ENCODE data around the gene NRG3.

NRG3 gene

GRCh38 chr10:81963606-81964005 lies 88.6 kb downstream of the NRG3 start:
- Histone ChIP-seq H3K27ac (ENCODE audit: low read depth, low read length) (no peak overlapping the region), H3K4me3 (ENCODE audit: low read depth in 1 of 2, low read length in 2 of 2) (no peak overlapping the region), H3K27me3 (ENCODE audit: control insufficient read depth in 1 of 2, insufficient read depth in 2 of 2, low read length in 2 of 2) (no peaks in the 10 kb centered on the region), H3K9me3 (ENCODE audit: low read length) (no peaks in the 10 kb centered on the region), H3K9ac (ENCODE audit: low read length) (no peak overlapping the region), H3K36me3 (ENCODE audit: insufficient read depth, low read length) (no peaks in the 10 kb centered on the region), H3K4me1 (ENCODE audit: insufficient read depth, low read length) (no peaks in the 10 kb centered on the region)

- Histone ChIP-seq H3K36me3 (ENCODE audit: insufficient read depth, low read length) (no peaks in the 10 kb centered on the region), H3K27me3 (ENCODE audit: control insufficient read depth in 1 of 2, insufficient read depth in 2 of 2, low read length in 2 of 2) (no peaks in the 10 kb centered on the region), H3K27ac (ENCODE audit: low read depth, low read length) (no peak overlapping the region), H3K9me3 (ENCODE audit: low read length) (no peaks in the 10 kb centered on the region), H3K4me1 (ENCODE audit: insufficient read depth, low read length) (no peaks in the 10 kb centered on the region), H3K9ac (ENCODE audit: low read length) (no peak overlapping the region), H3K4me3 (ENCODE audit: low read depth in 1 of 2, low read length in 2 of 2) (no peak overlapping the region)
These were observed 92.7 kb downstream of the NRG3 start for GRCh38 chr10:81967716-81968115.

GRCh38 chr10:81969136-81969535 lies 94.1 kb downstream of the NRG3 start:
- no peaks in the 10 kb centered on the region for H3K36me3 ChIP-seq (ENCODE audit: insufficient read depth, low read length)
- H3K9ac ChIP-seq (ENCODE audit: low read length): no peak overlapping the region
- no peak overlapping the region for H3K4me3 ChIP-seq (ENCODE audit: low read depth in 1 of 2, low read length in 2 of 2)
- no peak overlapping the region for H3K27ac ChIP-seq (ENCODE audit: low read depth, low read length)
- H3K4me1 ChIP-seq (ENCODE audit: insufficient read depth, low read length): no peaks in the 10 kb centered on the region
- no peaks in the 10 kb centered on the region for H3K9me3 ChIP-seq (ENCODE audit: low read length)
- no peaks in the 10 kb centered on the region for H3K27me3 ChIP-seq (ENCODE audit: control insufficient read depth in 1 of 2, insufficient read depth in 2 of 2, low read length in 2 of 2)

DNA sequence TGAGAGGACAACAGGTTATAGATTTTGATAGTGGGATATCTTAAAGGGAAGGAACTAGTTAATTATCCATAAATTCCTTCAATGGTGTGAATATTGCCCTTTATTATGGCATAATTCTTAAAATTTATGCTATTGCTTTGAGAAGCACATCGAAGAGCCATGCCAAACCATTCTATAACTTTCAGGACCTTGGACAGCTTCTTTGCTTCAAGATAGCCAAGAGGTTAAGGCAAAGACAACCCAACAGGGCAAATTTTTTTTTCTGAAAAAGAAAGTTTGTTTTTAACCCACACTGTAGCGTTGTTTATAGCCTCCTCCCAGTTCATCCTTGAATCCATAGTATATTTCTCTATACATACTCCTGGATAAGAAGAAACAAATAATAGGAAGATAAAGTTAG lies 103.2 kb downstream of the NRG3 start:
- Histone ChIP-seq H3K4me1 (ENCODE audit: insufficient read depth, low read length) (no peaks in the 10 kb centered on the region), H3K36me3 (ENCODE audit: insufficient read depth, low read length) (no peaks in the 10 kb centered on the region), H3K27me3 (ENCODE audit: control insufficient read depth in 1 of 2, insufficient read depth in 2 of 2, low read length in 2 of 2) (no peaks in the 10 kb centered on the region), H3K9ac (ENCODE audit: low read length) (no peak overlapping the region), H3K9me3 (ENCODE audit: low read length) (no peaks in the 10 kb centered on the region), H3K4me3 (ENCODE audit: low read depth in 1 of 2, low read length in 2 of 2) (no peak overlapping the region), H3K27ac (ENCODE audit: low read depth, low read length) (no peak overlapping the region)

GRCh38 chr10:81981724-81982123 lies 106.7 kb downstream of the NRG3 start:
- no peaks in the 10 kb centered on the region for H3K27me3 ChIP-seq (ENCODE audit: control insufficient read depth in 1 of 2, insufficient read depth in 2 of 2, low read length in 2 of 2)
- no peak overlapping the region for H3K9ac ChIP-seq (ENCODE audit: low read length)
- H3K4me3 ChIP-seq (ENCODE audit: low read depth in 1 of 2, low read length in 2 of 2): no peak overlapping the region
- no peaks in the 10 kb centered on the region for H3K36me3 ChIP-seq (ENCODE audit: insufficient read depth, low read length)
- H3K9me3 ChIP-seq (ENCODE audit: low read length): no peaks in the 10 kb centered on the region
- no peaks in the 10 kb centered on the region for H3K4me1 ChIP-seq (ENCODE audit: insufficient read depth, low read length)
- H3K27ac ChIP-seq (ENCODE audit: low read depth, low read length): no peak overlapping the region

- H3K4me3 ChIP-seq (ENCODE audit: low read depth in 1 of 2, low read length in 2 of 2): no peak overlapping the region
- H3K4me1 ChIP-seq (ENCODE audit: insufficient read depth, low read length): no peaks in the 10 kb centered on the region
- no peak overlapping the region for H3K27ac ChIP-seq (ENCODE audit: low read depth, low read length)
- H3K9me3 ChIP-seq (ENCODE audit: low read length): no peaks in the 10 kb centered on the region
- no peaks in the 10 kb centered on the region for H3K27me3 ChIP-seq (ENCODE audit: control insufficient read depth in 1 of 2, insufficient read depth in 2 of 2, low read length in 2 of 2)
- H3K9ac ChIP-seq (ENCODE audit: low read length): no peak overlapping the region
- H3K36me3 ChIP-seq (ENCODE audit: insufficient read depth, low read length): no peaks in the 10 kb centered on the region
These were observed 109.4 kb downstream of the NRG3 start for GRCh38 chr10:81984428-81984827.

GRCh38 chr10:81995254-81995653 lies 120.3 kb downstream of the NRG3 start:
- no peak overlapping the region for H3K27ac ChIP-seq (ENCODE audit: low read depth, low read length)
- H3K36me3 ChIP-seq (ENCODE audit: insufficient read depth, low read length): no peaks in the 10 kb centered on the region
- H3K9me3 ChIP-seq (ENCODE audit: low read length): no peaks in the 10 kb centered on the region
- H3K4me3 ChIP-seq (ENCODE audit: low read depth in 1 of 2, low read length in 2 of 2): no peak overlapping the region
- no peaks in the 10 kb centered on the region for H3K27me3 ChIP-seq (ENCODE audit: control insufficient read depth in 1 of 2, insufficient read depth in 2 of 2, low read length in 2 of 2)
- no peak overlapping the region for H3K9ac ChIP-seq (ENCODE audit: low read length)
- no peaks in the 10 kb centered on the region for H3K4me1 ChIP-seq (ENCODE audit: insufficient read depth, low read length)

DNA sequence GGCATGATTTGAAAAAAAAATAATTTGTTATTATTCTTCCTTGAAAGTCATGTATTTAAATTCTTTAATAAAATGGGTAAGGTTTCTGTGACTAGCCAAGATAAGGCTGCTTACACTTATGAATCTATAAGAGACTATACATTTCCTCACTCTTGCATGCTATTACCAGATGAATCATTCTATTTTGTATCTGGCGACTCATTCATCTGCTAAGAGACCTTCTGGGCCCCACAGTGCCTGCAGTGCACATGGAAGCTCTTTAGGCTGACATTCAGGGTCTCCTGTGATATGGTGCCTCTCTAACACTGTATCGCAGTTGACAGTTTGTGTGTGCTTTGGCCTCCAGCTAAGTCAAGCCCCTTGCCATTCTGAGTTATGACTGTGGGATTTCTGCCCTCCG lies 121.9 kb downstream of the NRG3 start:
- H3K4me1 ChIP-seq (ENCODE audit: insufficient read depth, low read length): no peaks in the 10 kb centered on the region
- H3K27me3 ChIP-seq (ENCODE audit: control insufficient read depth in 1 of 2, insufficient read depth in 2 of 2, low read length in 2 of 2): no peaks in the 10 kb centered on the region
- no peak overlapping the region for H3K4me3 ChIP-seq (ENCODE audit: low read depth in 1 of 2, low read length in 2 of 2)
- H3K27ac ChIP-seq (ENCODE audit: low read depth, low read length): no peak overlapping the region
- H3K9me3 ChIP-seq (ENCODE audit: low read length): no peaks in the 10 kb centered on the region
- H3K9ac ChIP-seq (ENCODE audit: low read length): no peak overlapping the region
- H3K36me3 ChIP-seq (ENCODE audit: insufficient read depth, low read length): no peaks in the 10 kb centered on the region

- Histone ChIP-seq H3K4me1 (ENCODE audit: insufficient read depth, low read length) (no peaks in the 10 kb centered on the region), H3K4me3 (ENCODE audit: low read depth in 1 of 2, low read length in 2 of 2) (no peak overlapping the region), H3K9me3 (ENCODE audit: low read length) (no peaks in the 10 kb centered on the region), H3K36me3 (ENCODE audit: insufficient read depth, low read length) (no peaks in the 10 kb centered on the region), H3K27me3 (ENCODE audit: control insufficient read depth in 1 of 2, insufficient read depth in 2 of 2, low read length in 2 of 2) (no peaks in the 10 kb centered on the region), H3K9ac (ENCODE audit: low read length) (no peak overlapping the region), H3K27ac (ENCODE audit: low read depth, low read length) (no peak overlapping the region)
These were observed 146.0 kb downstream of the NRG3 start for GRCh38 chr10:82020999-82021398.

DNA sequence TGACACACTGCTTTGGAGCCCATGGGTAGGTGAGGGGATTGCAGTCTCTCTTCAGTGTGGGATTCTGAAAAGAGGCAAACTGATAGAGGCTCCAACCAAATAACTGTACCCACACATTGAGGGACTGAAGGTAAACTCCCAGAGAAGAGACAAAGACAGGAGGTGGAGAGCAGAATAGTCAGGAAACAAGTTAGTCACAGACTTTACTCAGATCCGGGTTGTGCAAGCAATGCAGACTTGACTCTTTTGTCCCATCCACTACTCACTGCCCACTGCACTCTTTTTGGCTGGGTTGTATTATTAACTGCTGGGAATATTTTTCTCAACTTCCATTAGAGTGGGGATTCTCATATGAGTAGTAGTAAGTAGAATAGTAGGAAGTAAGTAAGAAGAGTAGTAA lies 152.7 kb downstream of the NRG3 start:
- H3K4me3 ChIP-seq (ENCODE audit: low read depth in 1 of 2, low read length in 2 of 2): no peak overlapping the region
- no peaks in the 10 kb centered on the region for H3K9me3 ChIP-seq (ENCODE audit: low read length)
- no peak overlapping the region for H3K27ac ChIP-seq (ENCODE audit: low read depth, low read length)

GRCh38 chr10:82037076-82037475 lies 162.1 kb downstream of the NRG3 start:
- no peak overlapping the region for H3K9ac ChIP-seq (ENCODE audit: low read length)
- H3K9me3 ChIP-seq (ENCODE audit: low read length): no peaks in the 10 kb centered on the region
- no peaks in the 10 kb centered on the region for H3K36me3 ChIP-seq (ENCODE audit: insufficient read depth, low read length)
- H3K27ac ChIP-seq (ENCODE audit: low read depth, low read length): no peak overlapping the region
- H3K4me3 ChIP-seq (ENCODE audit: low read depth in 1 of 2, low read length in 2 of 2): no peak overlapping the region
- H3K4me1 ChIP-seq (ENCODE audit: insufficient read depth, low read length): peaks cover 12% of the 10 kb centered on the region
- no peaks in the 10 kb centered on the region for H3K27me3 ChIP-seq (ENCODE audit: control insufficient read depth in 1 of 2, insufficient read depth in 2 of 2, low read length in 2 of 2)

More for the DNA sequence above, 152.7 kb downstream of the NRG3 start:
- H3K4me1 ChIP-seq (ENCODE audit: insufficient read depth, low read length): no peaks in the 10 kb centered on the region
- no peaks in the 10 kb centered on the region for H3K27me3 ChIP-seq (ENCODE audit: control insufficient read depth in 1 of 2, insufficient read depth in 2 of 2, low read length in 2 of 2)
- no peaks in the 10 kb centered on the region for H3K36me3 ChIP-seq (ENCODE audit: insufficient read depth, low read length)
- H3K9ac ChIP-seq (ENCODE audit: low read length): no peak overlapping the region

GRCh38 chr10:82038587-82038986 lies 163.6 kb downstream of the NRG3 start:
- no peak overlapping the region for H3K9ac ChIP-seq (ENCODE audit: low read length)
- peaks cover 12% of the 10 kb centered on the region for H3K4me1 ChIP-seq (ENCODE audit: insufficient read depth, low read length)
- H3K9me3 ChIP-seq (ENCODE audit: low read length): no peaks in the 10 kb centered on the region
- H3K27ac ChIP-seq (ENCODE audit: low read depth, low read length): no peak overlapping the region
- H3K4me3 ChIP-seq (ENCODE audit: low read depth in 1 of 2, low read length in 2 of 2): no peak overlapping the region
- H3K27me3 ChIP-seq (ENCODE audit: control insufficient read depth in 1 of 2, insufficient read depth in 2 of 2, low read length in 2 of 2): no peaks in the 10 kb centered on the region
- H3K36me3 ChIP-seq (ENCODE audit: insufficient read depth, low read length): no peaks in the 10 kb centered on the region
